Left renal pelvis (tissue), 4 donors: ENCODE data around the gene EIF1B. TPM values are rescaled to one million over a fixed set of nuclear protein-coding genes. Genes with fewer than 3 reads are reported as not detected.

Source experiments
- DNase-seq, 4 donors: peaks; one replicate each; pipeline ENCODE4 v3.0.0-alpha.2; 2013; ENCODE audit warnings: low read depth in 4 of 4, low spot score in 3 of 4
- polyA plus RNA-seq, 4 donors: library from polyadenylated mRNA; unstranded; fragments of 120-200 nt; gene quantifications; one replicate each; pipeline ENCODE4 v1.2.1, GENCODE V29; 2013; ENCODE audit not compliant: insufficient read length in 4 of 4

The EIF1B gene
- polyA plus RNA-seq, 4 donors, result 105 to 139 (median 124) TPM

DNA sequence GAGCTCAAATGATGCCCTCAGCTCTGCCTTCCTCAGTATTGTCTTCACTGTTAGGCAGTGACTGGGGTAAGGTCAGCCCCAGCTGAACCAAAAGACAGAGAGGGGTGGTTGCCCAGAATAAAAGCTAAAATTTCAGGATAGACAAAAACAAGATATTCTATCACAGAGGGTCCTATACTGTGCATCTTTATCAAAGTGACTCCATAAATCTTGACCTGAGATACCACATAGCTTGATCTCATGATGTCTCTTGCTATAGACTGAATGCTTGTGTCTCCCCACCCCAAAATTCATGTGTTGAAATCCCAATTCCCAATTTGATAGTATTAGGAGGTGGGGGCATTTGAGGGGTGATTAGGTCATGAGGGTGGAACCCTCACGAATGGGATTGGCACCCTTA is 30.4 kb downstream of the EIF1B start:
- DNase-seq, result no peak

DNA sequence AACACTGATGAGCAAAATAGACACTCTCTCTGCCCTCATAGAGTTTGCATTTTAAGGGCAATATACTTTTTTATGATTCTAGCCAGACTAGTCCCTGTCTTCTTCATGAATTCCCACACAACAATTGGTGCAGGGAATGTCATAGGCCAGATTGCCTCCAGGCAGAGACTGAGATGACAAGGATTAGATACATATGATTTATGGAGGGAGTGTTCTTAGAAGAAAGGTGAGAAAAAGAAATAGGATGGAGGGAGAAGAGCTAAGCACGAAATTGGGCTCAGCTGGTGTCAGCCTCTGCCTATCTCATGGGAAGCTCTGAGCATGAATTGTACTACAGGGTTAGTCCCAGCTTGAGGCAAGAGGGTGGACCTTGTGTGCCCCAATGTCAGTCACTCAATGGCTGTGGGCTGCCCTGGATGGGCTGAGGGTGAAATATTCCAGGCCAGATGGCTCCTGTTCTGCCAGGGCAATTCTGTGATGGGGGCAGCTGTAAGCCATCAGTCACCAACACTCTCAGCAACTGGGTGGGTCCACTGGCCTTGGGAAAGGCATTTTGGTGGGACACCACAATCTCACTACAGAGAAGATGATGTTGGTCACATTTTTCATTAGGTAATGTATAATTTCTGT is 31.1 kb downstream of the EIF1B start:
- no peak for DNase-seq

DNA sequence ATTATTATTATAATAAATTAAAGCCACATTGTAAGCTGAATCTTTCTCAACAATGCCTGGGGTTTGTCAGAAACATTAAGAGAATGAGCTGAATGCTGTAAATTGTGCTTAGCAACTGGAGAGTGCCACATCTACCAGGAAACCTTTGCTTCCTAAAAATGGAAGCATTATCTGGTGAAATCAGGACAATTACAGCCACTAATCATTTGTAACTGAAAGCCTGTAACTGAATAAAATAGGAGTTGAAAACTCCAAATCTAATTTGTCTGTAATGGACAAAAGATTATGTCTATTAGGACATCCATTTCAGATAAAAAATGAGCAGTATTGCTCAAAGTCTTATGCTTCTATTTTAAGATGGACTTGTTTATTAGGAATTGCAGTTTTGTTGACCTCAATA is 32.2 kb downstream of the EIF1B start:
- DNase-seq, result no peak

GRCh38 chr3:40350529-40350928 is 41.0 kb downstream of the EIF1B start:
- no peak for DNase-seq

DNA sequence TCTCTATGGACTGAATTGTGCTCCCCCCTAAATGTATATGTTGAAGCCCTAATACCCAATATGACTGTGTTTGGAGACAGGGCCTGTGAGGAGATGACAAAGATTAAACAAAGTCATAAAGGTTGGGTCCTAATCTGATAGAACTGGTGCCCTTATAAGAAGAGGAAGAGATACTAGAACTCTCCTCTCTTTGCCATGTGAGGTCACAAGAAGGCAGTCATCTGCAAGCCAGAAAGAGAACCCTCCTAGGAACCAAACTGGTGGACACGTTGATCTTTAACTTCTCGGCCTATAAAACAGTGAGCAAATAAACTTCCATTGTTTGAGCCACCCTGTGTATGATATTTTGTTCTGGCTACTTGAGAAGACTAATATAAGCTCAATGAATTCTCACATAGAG is 45.9 kb downstream of the EIF1B start:
- no peak for DNase-seq

- DNase-seq, result no peak
Observed at GRCh38 chr3:40358454-40358853, 48.9 kb downstream of the EIF1B start.

Other genes with a start within 250 kb of the EIF1B start
- 1 to 10 TPM; 2.1 to 5.7 (median 2.7) TPM for gene ENTPD3, start 77.5 kb downstream of the EIF1B start, polyA plus RNA-seq
- 1,000 to 10,000 TPM; 1,655 to 1,981 (median 1,703) TPM for gene RPL14, start 147.6 kb downstream of the EIF1B start, polyA plus RNA-seq
- 1 to 10 TPM; 5.7 to 9.0 (median 7.0) TPM for gene ZNF619, start 167.4 kb downstream of the EIF1B start, polyA plus RNA-seq
- gene ZNF620, start 196.3 kb downstream of the EIF1B start, polyA plus RNA-seq, result 10 to 100 TPM in 3 of 4 donors, 1 to 10 TPM in 1; 3.5 to 11.6 (median 11.2) TPM
- 10 to 100 TPM; 19.1 to 31.4 (median 29.5) TPM for gene ZNF621, start 215.3 kb downstream of the EIF1B start, polyA plus RNA-seq